ENCODE results near the gene MMP1.

Gene MMP1

GRCh38 chr11:102819491-102819890 lies 21.5 kb upstream of the MMP1 start:
- no peak for TF ChIP-seq CTCF (conservative IDR thresholded peaks at IDR 0.05; ENCODE audit: low read length)
- TF ChIP-seq EZH2phosphoT487 (IDR thresholded peaks at IDR 0.05; ENCODE audit: borderline replicate concordance) = no peak
- no peaks in the 10 kb centered on the region for H3K9me3 ChIP-seq (ENCODE audit: insufficient read depth, low read depth, low read length)
- H3K36me3 ChIP-seq (ENCODE audit: insufficient read depth, low read length) = no peaks in the 10 kb centered on the region
- no peaks in the 10 kb centered on the region; the same call in 1 of the 2 replicates for H3K9me2 ChIP-seq (replicated peaks; ENCODE audit: low read depth, low read length)
- H3F3A ChIP-seq (ENCODE audit: low read depth) = no peaks in the 10 kb centered on the region
- no peak overlapping the region for H2AFZ ChIP-seq (ENCODE audit: low read length)
- H3K79me2 ChIP-seq (ENCODE audit: insufficient read depth, low read length) = no peaks in the 10 kb centered on the region
- no peak overlapping the region for H3K4me2 ChIP-seq (ENCODE audit: low read depth, low read length, poor library complexity, severe bottlenecking)
- no peaks in the 10 kb centered on the region for H3K27me3 ChIP-seq (ENCODE audit: insufficient read depth, low read length, poor library complexity, severe bottlenecking)
- H3K9ac ChIP-seq (ENCODE audit: low read depth, low read length, poor library complexity, severe bottlenecking) = no peak overlapping the region
- no peak overlapping the region for H3K4me3 ChIP-seq (ENCODE audit: low read length, poor library complexity, severe bottlenecking)
- H4K20me1 ChIP-seq (ENCODE audit: insufficient read depth, low read length, poor library complexity, severe bottlenecking) = no peaks in the 10 kb centered on the region
- no peaks in the 10 kb centered on the region for H3K4me1 ChIP-seq (ENCODE audit: insufficient read depth, low read length, poor library complexity, severe bottlenecking)

GRCh38 chr11:102813484-102813883 lies 15.5 kb upstream of the MMP1 start:
- Histone ChIP-seq H3K4me3 (ENCODE audit: low read length, poor library complexity, severe bottlenecking) (no peak overlapping the region), H3K4me2 (ENCODE audit: low read depth, low read length, poor library complexity, severe bottlenecking) (no peak overlapping the region), H2AFZ (ENCODE audit: low read length) (no peak overlapping the region), H4K20me1 (ENCODE audit: insufficient read depth, low read length, poor library complexity, severe bottlenecking) (no peaks in the 10 kb centered on the region), H3F3A (ENCODE audit: low read depth) (no peaks in the 10 kb centered on the region), H3K9ac (ENCODE audit: low read depth, low read length, poor library complexity, severe bottlenecking) (no peak overlapping the region), H3K36me3 (ENCODE audit: insufficient read depth, low read length) (no peaks in the 10 kb centered on the region), H3K4me1 (ENCODE audit: insufficient read depth, low read length, poor library complexity, severe bottlenecking) (no peaks in the 10 kb centered on the region), H3K79me2 (ENCODE audit: insufficient read depth, low read length) (no peaks in the 10 kb centered on the region), H3K27me3 (ENCODE audit: insufficient read depth, low read length, poor library complexity, severe bottlenecking) (no peaks in the 10 kb centered on the region), H3K9me3 (ENCODE audit: insufficient read depth, low read depth, low read length) (no peaks in the 10 kb centered on the region), H3K9me2 (replicated peaks; ENCODE audit: low read depth, low read length) (no peaks in the 10 kb centered on the region)
- TF ChIP-seq CTCF (conservative IDR thresholded peaks at IDR 0.05; ENCODE audit: low read length) = no peak
- no peak for TF ChIP-seq EZH2phosphoT487 (IDR thresholded peaks at IDR 0.05; ENCODE audit: borderline replicate concordance)

- Histone ChIP-seq H4K20me1 (ENCODE audit: insufficient read depth, low read length, poor library complexity, severe bottlenecking) (no peaks in the 10 kb centered on the region), H3K4me3 (ENCODE audit: low read length, poor library complexity, severe bottlenecking) (no peak overlapping the region), H3F3A (ENCODE audit: low read depth) (no peaks in the 10 kb centered on the region), H3K36me3 (ENCODE audit: insufficient read depth, low read length) (no peaks in the 10 kb centered on the region), H3K4me1 (ENCODE audit: insufficient read depth, low read length, poor library complexity, severe bottlenecking) (no peaks in the 10 kb centered on the region), H3K9me3 (ENCODE audit: insufficient read depth, low read depth, low read length) (no peaks in the 10 kb centered on the region), H3K9me2 (replicated peaks; ENCODE audit: low read depth, low read length) (no peaks in the 10 kb centered on the region), H2AFZ (ENCODE audit: low read length) (no peak overlapping the region), H3K27me3 (ENCODE audit: insufficient read depth, low read length, poor library complexity, severe bottlenecking) (no peaks in the 10 kb centered on the region), H3K79me2 (ENCODE audit: insufficient read depth, low read length) (no peaks in the 10 kb centered on the region), H3K4me2 (ENCODE audit: low read depth, low read length, poor library complexity, severe bottlenecking) (no peak overlapping the region), H3K9ac (ENCODE audit: low read depth, low read length, poor library complexity, severe bottlenecking) (no peak overlapping the region)
- TF ChIP-seq CTCF (conservative IDR thresholded peaks at IDR 0.05; ENCODE audit: low read length) = no peak
- TF ChIP-seq EZH2phosphoT487 (IDR thresholded peaks at IDR 0.05; ENCODE audit: borderline replicate concordance) = no peak
These were observed 14.2 kb upstream of the MMP1 start for GRCh38 chr11:102812188-102812587.

Measured in Loucy (cell line).